ENCODE measurements around the gene AK1.

DNA sequence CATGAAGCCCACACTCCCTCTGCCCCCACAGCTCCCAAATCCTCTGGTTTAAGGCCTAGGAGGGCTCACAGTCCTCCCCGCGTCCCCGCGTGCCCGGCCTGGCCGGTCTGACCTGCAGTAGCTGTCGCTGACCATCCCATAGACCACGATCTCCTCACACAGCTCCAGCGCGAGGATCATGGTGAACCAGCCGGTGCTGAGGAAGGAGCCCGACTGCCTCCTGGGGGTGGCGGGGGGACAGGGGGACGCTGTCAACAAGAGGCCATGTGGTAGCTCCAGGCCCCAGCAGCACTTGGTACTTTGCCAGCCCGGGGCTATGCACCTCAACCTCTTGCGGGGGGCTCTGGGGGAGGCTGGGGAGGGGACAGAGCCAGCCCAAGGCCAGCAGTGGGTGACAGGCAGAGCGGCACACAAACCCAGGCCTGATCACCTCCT, 32.4 kb upstream of the AK1 start:
- TF ChIP-seq SIN3A (IDR thresholded peaks at IDR 0.05; ENCODE audit: low read depth) (no peak), EZH2 (IDR thresholded peaks at IDR 0.05) (no peak), POLR2A (IDR thresholded peaks at IDR 0.05; ENCODE audit: borderline replicate concordance, extremely low read depth, insufficient read depth, insufficient read length) (no peak), EZH2phosphoT487 (IDR thresholded peaks at IDR 0.05; ENCODE audit: borderline replicate concordance) (no peak), ZFX (IDR thresholded peaks at IDR 0.05) (no peak), POLR2AphosphoS5 (IDR thresholded peaks at IDR 0.05; ENCODE audit: low read depth, low read length) (no peak), CEBPB (IDR thresholded peaks at IDR 0.05; ENCODE audit: low read depth) (no peak), JUND (IDR thresholded peaks at IDR 0.05) (no peak)
- TF ChIP-seq, protein P1, sequence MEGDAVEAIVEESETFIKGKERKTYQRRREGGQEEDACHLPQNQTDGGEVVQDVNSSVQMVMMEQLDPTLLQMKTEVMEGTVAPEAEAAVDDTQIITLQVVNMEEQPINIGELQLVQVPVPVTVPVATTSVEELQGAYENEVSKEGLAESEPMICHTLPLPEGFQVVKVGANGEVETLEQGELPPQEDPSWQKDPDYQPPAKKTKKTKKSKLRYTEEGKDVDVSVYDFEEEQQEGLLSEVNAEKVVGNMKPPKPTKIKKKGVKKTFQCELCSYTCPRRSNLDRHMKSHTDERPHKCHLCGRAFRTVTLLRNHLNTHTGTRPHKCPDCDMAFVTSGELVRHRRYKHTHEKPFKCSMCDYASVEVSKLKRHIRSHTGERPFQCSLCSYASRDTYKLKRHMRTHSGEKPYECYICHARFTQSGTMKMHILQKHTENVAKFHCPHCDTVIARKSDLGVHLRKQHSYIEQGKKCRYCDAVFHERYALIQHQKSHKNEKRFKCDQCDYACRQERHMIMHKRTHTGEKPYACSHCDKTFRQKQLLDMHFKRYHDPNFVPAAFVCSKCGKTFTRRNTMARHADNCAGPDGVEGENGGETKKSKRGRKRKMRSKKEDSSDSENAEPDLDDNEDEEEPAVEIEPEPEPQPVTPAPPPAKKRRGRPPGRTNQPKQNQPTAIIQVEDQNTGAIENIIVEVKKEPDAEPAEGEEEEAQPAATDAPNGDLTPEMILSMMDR (IDR thresholded peaks at IDR 0.05 in 2 of 3, conservative IDR thresholded peaks at IDR 0.05 in 1 of 3; ENCODE audit: borderline replicate concordance in 1 of 3, insufficient read depth in 1 of 3, low read depth in 2 of 3, low read length in 2 of 3), result no peak
